DND-41 (cell line): Measurements from ENCODE around the gene CPO.

Experiments
- CTCF ChIP-seq: IDR thresholded peaks from 2 replicates; pipeline ENCODE4 v1.5.1; 2012; ENCODE audit warnings: borderline replicate concordance, low read length, moderate library complexity, mild to moderate bottlenecking; ENCODE audit not compliant: poor library complexity, severe bottlenecking; ENCODE audit errors: extremely low read depth
- EZH2 ChIP-seq: IDR thresholded peaks from 3 replicates; pipeline ENCODE4 v1.6.1; 2012; ENCODE audit warnings: borderline replicate concordance, low read depth, mild to moderate bottlenecking, moderate library complexity, low read length, inconsistent platforms; ENCODE audit not compliant: severe bottlenecking

GRCh38 chr2:206935991-206936842 is 3.1 kb upstream of the CPO start:
- no peak for TF ChIP-seq CTCF
- no peak for TF ChIP-seq EZH2
